ENCODE measurements around the gene C11orf58.

The C11orf58 gene

GRCh38 chr11:16749666-16750065 is 11.2 kb downstream of the C11orf58 start:
- Mint-ChIP-seq H3K27me3 (ENCODE audit: low read depth) (no peaks in the 10 kb centered on the region), H3K4me3 (no peak overlapping the region), H3K36me3 (ENCODE audit: low read depth) (peaks cover 66% of the 10 kb centered on the region), H3K27ac (peak overlapping the region; percentile 31), H3K9me3 (no peaks in the 10 kb centered on the region), H3K4me1 (ENCODE audit: low read depth) (peaks cover 15% of the 10 kb centered on the region)

GRCh38 chr11:16750417-16750816 is 12.0 kb downstream of the C11orf58 start:
- Mint-ChIP-seq H3K4me3 (no peak overlapping the region), H3K36me3 (ENCODE audit: low read depth) (peaks cover 62% of the 10 kb centered on the region), H3K27me3 (ENCODE audit: low read depth) (no peaks in the 10 kb centered on the region), H3K4me1 (ENCODE audit: low read depth) (peaks cover 11% of the 10 kb centered on the region), H3K27ac (no peak overlapping the region), H3K9me3 (no peaks in the 10 kb centered on the region)

GRCh38 chr11:16758382-16759024 is 20.1 kb downstream of the C11orf58 start:
- H3K4me1 Mint-ChIP-seq (ENCODE audit: low read depth): peaks cover 6% of the 10 kb centered on the region
- no peak overlapping the region for H3K4me3 Mint-ChIP-seq
- no peaks in the 10 kb centered on the region for H3K27me3 Mint-ChIP-seq (ENCODE audit: low read depth)

GRCh38 chr11:16759857-16760508 is 21.5 kb downstream of the C11orf58 start:
- no peak overlapping the region for H3K4me3 Mint-ChIP-seq
- H3K36me3 Mint-ChIP-seq (ENCODE audit: low read depth): peaks cover 20% of the 10 kb centered on the region
- H3K27me3 Mint-ChIP-seq (ENCODE audit: low read depth): peaks cover 5% of the 10 kb centered on the region
- peaks cover 6% of the 10 kb centered on the region for H3K4me1 Mint-ChIP-seq (ENCODE audit: low read depth)
- H3K9me3 Mint-ChIP-seq: no peaks in the 10 kb centered on the region
- no peak overlapping the region for H3K27ac Mint-ChIP-seq

More at GRCh38 chr11:16758382-16759024, 20.1 kb downstream of the C11orf58 start:
- no peaks in the 10 kb centered on the region for H3K9me3 Mint-ChIP-seq
- H3K27ac Mint-ChIP-seq: no peak overlapping the region
- peaks cover 29% of the 10 kb centered on the region for H3K36me3 Mint-ChIP-seq (ENCODE audit: low read depth)

GRCh38 chr11:16763746-16764145 is 25.3 kb downstream of the C11orf58 start:
- H3K4me3 Mint-ChIP-seq: no peak overlapping the region
- H3K27me3 Mint-ChIP-seq (ENCODE audit: low read depth): peaks cover 5% of the 10 kb centered on the region
- H3K36me3 Mint-ChIP-seq (ENCODE audit: low read depth): peaks cover 6% of the 10 kb centered on the region
- no peak overlapping the region for H3K27ac Mint-ChIP-seq
- peaks cover 6% of the 10 kb centered on the region for H3K4me1 Mint-ChIP-seq (ENCODE audit: low read depth)
- no peaks in the 10 kb centered on the region for H3K9me3 Mint-ChIP-seq

- Mint-ChIP-seq H3K36me3 (ENCODE audit: low read depth) (no peaks in the 10 kb centered on the region), H3K27ac (no peak overlapping the region), H3K4me3 (no peak overlapping the region), H3K9me3 (no peaks in the 10 kb centered on the region), H3K4me1 (ENCODE audit: low read depth) (peaks cover 3% of the 10 kb centered on the region), H3K27me3 (ENCODE audit: low read depth) (peaks cover 5% of the 10 kb centered on the region)
These were observed 26.4 kb downstream of the C11orf58 start for GRCh38 chr11:16764888-16765287.

GRCh38 chr11:16767137-16767536 is 28.7 kb downstream of the C11orf58 start:
- Mint-ChIP-seq H3K27ac (no peak overlapping the region), H3K27me3 (ENCODE audit: low read depth) (peaks cover 5% of the 10 kb centered on the region), H3K36me3 (ENCODE audit: low read depth) (no peaks in the 10 kb centered on the region), H3K4me1 (ENCODE audit: low read depth) (no peaks in the 10 kb centered on the region), H3K9me3 (no peaks in the 10 kb centered on the region), H3K4me3 (no peak overlapping the region)

- H3K27ac Mint-ChIP-seq: no peak overlapping the region
- no peaks in the 10 kb centered on the region for H3K4me1 Mint-ChIP-seq (ENCODE audit: low read depth)
- H3K36me3 Mint-ChIP-seq (ENCODE audit: low read depth): no peaks in the 10 kb centered on the region
- no peak overlapping the region for H3K4me3 Mint-ChIP-seq
- H3K9me3 Mint-ChIP-seq: no peaks in the 10 kb centered on the region
- peaks cover 5% of the 10 kb centered on the region for H3K27me3 Mint-ChIP-seq (ENCODE audit: low read depth)
These were observed 29.5 kb downstream of the C11orf58 start for GRCh38 chr11:16767957-16768356.

- Mint-ChIP-seq H3K4me3 (no peak overlapping the region), H3K4me1 (ENCODE audit: low read depth) (no peaks in the 10 kb centered on the region), H3K9me3 (no peaks in the 10 kb centered on the region), H3K27me3 (ENCODE audit: low read depth) (no peaks in the 10 kb centered on the region), H3K36me3 (ENCODE audit: low read depth) (no peaks in the 10 kb centered on the region), H3K27ac (no peak overlapping the region)
These were observed 30.9 kb downstream of the C11orf58 start for GRCh38 chr11:16769386-16769785.

- Mint-ChIP-seq H3K9me3 (no peaks in the 10 kb centered on the region), H3K4me3 (no peak overlapping the region), H3K4me1 (ENCODE audit: low read depth) (no peaks in the 10 kb centered on the region), H3K27ac (no peak overlapping the region), H3K36me3 (ENCODE audit: low read depth) (no peaks in the 10 kb centered on the region), H3K27me3 (ENCODE audit: low read depth) (no peaks in the 10 kb centered on the region)
These were observed 31.6 kb downstream of the C11orf58 start for GRCh38 chr11:16770016-16770415.

- no peaks in the 10 kb centered on the region for H3K36me3 Mint-ChIP-seq (ENCODE audit: low read depth)
- H3K27me3 Mint-ChIP-seq (ENCODE audit: low read depth): no peaks in the 10 kb centered on the region
- no peaks in the 10 kb centered on the region for H3K9me3 Mint-ChIP-seq
- no peak overlapping the region for H3K4me3 Mint-ChIP-seq
- no peak overlapping the region for H3K27ac Mint-ChIP-seq
- no peaks in the 10 kb centered on the region for H3K4me1 Mint-ChIP-seq (ENCODE audit: low read depth)
These were observed 33.1 kb downstream of the C11orf58 start for GRCh38 chr11:16771350-16772140.

- no peaks in the 10 kb centered on the region for H3K4me1 Mint-ChIP-seq (ENCODE audit: low read depth)
- H3K4me3 Mint-ChIP-seq: no peak overlapping the region
- no peak overlapping the region for H3K27ac Mint-ChIP-seq
- no peaks in the 10 kb centered on the region for H3K27me3 Mint-ChIP-seq (ENCODE audit: low read depth)
- H3K36me3 Mint-ChIP-seq (ENCODE audit: low read depth): no peaks in the 10 kb centered on the region
- no peaks in the 10 kb centered on the region for H3K9me3 Mint-ChIP-seq
These were observed 33.7 kb downstream of the C11orf58 start for GRCh38 chr11:16772141-16772512.

GRCh38 chr11:16773981-16774935 is 35.8 kb downstream of the C11orf58 start:
- no peaks in the 10 kb centered on the region for H3K9me3 Mint-ChIP-seq
- H3K4me1 Mint-ChIP-seq (ENCODE audit: low read depth): no peaks in the 10 kb centered on the region
- no peaks in the 10 kb centered on the region for H3K36me3 Mint-ChIP-seq (ENCODE audit: low read depth)
- no peak overlapping the region for H3K27ac Mint-ChIP-seq
- H3K4me3 Mint-ChIP-seq: no peak overlapping the region
- H3K27me3 Mint-ChIP-seq (ENCODE audit: low read depth): no peaks in the 10 kb centered on the region

- Mint-ChIP-seq H3K27ac (no peak overlapping the region), H3K36me3 (ENCODE audit: low read depth) (no peaks in the 10 kb centered on the region), H3K4me3 (no peak overlapping the region), H3K9me3 (no peaks in the 10 kb centered on the region), H3K27me3 (ENCODE audit: low read depth) (no peaks in the 10 kb centered on the region), H3K4me1 (ENCODE audit: low read depth) (no peaks in the 10 kb centered on the region)
These were observed 36.6 kb downstream of the C11orf58 start for GRCh38 chr11:16774936-16775613.
